NCI-H1105 (cell line): ENCODE results near the gene NPAP1.
"Not testable (repeated sequence)": the region's sequence is repeated elsewhere in the genome, so short reads cannot be mapped to it uniquely, and the experiment has no call there.

Experiments
- DNase-seq: peaks from one replicate; lab custom pipeline; 2025; lab: John Stamatoyannopoulos, UW

Gene NPAP1

GRCh38 chr15:24675332-24676144 is at the start of gene NPAP1:
NPAP1 (plus strand) TSS chr15:24675775; CDS start chr15:24675868, 93 bp downstream.
- no peak for DNase-seq

DNA sequence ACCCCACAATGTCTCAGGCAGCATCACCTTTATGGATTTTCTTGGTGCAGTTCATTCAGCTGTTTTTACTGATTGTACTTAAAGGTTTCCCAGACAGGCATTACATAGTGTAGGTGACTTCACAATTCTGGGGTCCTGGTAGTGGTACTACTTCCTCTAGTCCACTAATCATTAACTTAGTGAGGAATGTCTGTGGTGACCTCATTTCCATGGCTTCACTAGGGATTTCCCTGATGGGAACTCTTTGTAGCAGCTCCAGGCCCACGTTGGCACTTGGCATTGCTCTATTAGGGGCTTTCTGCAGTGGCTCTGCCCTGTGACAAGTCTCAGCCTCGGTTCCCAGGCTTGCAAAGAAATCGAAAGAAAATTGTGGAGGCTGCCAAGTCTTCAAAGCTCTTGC is 48.1 kb upstream of the NPAP1 start:
- DNase-seq = no peak

DNA sequence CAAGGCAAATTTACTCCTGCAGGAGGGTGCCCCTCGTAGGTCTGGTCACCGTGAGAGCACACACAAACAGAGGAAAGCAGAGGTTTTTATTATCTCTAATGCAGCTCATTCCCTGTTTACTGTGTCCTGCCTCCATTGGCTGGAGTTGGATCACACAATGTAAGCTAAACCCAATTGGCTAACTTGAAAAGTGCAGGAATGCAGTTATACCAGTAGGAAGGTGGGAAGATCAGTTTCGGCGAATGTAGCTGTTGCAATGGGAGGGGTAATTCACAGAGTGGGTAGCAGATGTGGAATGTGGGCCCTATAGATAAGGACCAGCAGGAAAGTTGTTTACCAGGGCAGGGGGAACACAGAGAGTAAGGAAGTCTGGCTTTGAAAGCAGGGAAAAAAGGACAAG is 42.5 kb upstream of the NPAP1 start:
- no peak for DNase-seq

GRCh38 chr15:24639412-24639811 is 36.2 kb upstream of the NPAP1 start:
- DNase-seq = not testable (repeated sequence)

- DNase-seq = no peak
Measured at GRCh38 chr15:24645627-24646026, 29.9 kb upstream of the NPAP1 start.

GRCh38 chr15:24659622-24660021 is 16.0 kb upstream of the NPAP1 start:
- DNase-seq = no peak

GRCh38 chr15:24662991-24663390 is 12.6 kb upstream of the NPAP1 start:
- no peak for DNase-seq

- no peak for DNase-seq
Measured at GRCh38 chr15:24676431-24676830, 856 bp downstream of the NPAP1 start.

DNA sequence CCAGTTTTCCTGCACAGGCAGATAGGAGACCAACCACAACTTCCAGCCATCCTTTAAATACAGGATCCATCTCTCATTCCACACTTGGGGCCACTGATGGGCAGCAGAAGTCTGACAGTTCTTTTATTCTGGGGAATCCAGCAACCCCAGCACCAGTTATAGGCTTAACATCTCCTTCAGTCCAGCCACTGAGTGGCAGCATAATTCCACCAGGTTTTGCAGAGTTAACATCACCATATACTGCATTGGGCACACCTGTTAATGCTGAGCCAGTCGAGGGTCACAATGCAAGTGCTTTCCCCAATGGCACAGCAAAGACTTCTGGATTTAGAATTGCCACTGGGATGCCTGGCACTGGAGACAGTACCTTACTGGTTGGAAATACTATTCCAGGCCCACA is 2.9 kb downstream of the NPAP1 start:
- DNase-seq = no peak

GRCh38 chr15:24682002-24682401 is 6.4 kb downstream of the NPAP1 start:
- no peak for DNase-seq

DNA sequence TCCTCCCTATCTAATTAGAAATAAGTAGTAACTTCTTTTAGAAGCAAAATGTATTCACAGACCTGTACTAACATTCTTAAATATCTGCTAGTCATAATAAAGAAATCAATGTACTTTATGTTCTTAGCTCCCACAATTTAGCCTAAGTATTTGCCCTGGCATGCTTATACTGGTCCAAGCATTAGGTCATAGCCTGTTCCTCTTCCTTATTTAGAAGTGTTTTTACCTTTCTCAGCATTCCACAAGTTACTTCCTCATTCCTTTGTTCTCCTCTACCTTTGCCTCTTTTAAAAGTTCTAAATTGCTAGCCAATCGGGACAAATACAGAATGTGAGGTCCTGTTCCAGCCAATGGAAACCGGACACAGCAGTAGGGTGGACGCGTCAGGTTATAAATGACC is 7.3 kb downstream of the NPAP1 start:
- not testable (repeated sequence) for DNase-seq

DNA sequence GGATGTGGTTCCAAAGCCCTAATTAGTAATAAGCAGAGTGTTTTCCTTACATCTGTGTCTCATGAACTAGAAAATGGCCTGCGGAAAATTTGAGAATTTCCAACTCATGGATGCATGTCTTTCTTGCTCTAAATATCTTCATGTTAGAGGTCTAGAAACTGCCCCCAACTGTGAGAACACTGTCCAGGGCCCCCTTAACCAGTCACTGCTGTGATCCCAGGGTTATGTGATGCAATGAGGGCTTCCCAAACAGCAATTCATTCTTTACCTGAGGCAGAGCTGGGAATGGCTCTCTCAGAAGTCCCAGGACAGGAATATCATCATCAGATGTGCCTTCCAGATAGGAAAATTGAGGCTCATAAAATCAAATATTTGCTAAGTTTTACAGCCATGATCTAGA is 8.2 kb downstream of the NPAP1 start:
- no peak for DNase-seq

- DNase-seq = no peak
Measured at GRCh38 chr15:24684313-24684712, 8.7 kb downstream of the NPAP1 start.

DNA sequence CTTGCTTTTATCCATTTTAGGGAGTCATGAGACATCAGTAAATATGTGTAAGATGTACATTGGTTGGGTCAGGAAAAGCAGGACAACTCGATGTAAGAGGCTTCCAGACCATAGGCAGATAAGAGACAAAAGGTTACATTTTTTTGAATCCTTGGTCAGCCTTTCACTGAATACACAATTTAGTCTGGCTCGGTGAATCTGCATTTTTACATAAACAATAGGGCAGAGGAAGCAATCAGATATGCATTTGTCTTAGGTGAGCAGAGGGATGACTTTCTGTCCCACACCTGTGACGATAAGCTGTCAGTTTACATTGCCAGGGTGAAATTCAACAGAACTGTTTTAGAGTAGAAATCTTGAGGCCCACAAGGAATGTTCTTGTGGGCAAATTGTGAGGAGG is 20.6 kb downstream of the NPAP1 start:
- DNase-seq = no peak

DNA sequence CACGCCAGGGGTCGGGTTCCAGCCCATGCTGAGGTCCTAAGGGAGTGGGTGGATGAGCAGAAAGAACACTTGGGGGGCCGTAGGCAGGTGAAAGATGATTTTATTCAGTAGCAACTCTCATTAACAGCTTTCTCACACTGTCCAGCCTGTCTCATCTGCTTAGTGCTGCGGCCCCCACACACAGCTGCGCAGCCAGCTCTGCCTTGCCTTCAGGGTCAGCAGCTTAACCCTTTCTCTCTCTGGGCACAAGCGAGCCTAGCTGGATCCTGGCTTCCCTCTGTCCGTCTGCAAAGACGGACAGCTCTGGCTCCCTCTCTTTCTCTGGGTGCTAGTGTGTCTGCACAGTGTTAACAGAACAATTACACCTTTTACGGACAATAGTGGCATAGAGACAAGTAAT is 21.3 kb downstream of the NPAP1 start:
- DNase-seq = no peak

DNA sequence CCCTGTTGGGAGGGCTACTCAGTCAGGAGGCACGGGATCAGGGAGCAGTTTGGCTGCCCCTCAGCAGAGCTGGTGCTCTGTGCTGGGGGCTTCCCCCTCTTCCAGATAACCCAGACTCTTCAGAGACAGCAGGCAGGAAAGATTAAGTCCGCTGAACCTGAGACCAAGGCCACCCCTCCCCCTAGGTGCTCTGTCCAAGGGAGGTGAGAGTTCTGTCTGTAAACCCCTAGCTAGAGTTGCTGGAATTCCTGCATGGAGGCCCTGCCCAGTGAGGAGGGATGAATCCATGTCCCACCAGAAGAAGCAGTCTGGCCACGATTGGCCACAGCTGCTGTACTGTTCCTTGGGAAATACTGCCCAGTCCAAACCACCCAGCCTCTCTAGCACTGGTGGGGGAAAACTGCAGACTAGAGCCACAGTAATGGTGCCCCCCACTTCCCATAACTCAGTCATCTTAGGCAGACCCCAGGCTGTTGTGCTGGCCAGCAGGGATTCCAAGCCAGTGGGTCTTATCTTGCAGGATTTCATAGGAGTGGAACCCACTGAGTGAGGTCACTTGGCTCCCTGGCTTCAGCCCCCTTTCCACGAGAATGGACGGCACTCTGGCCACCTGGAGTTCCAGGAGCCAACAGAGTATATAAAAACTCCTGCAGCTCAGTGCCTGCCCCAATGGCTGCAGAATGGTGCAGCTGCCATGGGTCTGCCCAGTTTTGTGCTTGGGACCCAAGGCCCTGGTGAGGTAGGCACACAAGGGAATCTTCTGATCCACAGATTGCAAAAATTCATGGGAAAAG is 42.9 kb downstream of the NPAP1 start:
- DNase-seq = no peak

- DNase-seq = no peak
Measured at GRCh38 chr15:24729760-24730159, 54.2 kb downstream of the NPAP1 start.
